Naive thymus-derived CD4-positive, alpha-beta T cell (primary cell): ENCODE data around the gene FASLG. TPM values are rescaled to one million over a fixed set of nuclear protein-coding genes. Genes with fewer than 3 reads are reported as not detected.

ENCODE experiments used
- ATAC-seq: fragments of 150-1000 bp; cut with Tn5 transposase; 2 replicates; pipeline ENCODE4 v1.10.0; 2021; ENCODE audit warnings: mild to moderate bottlenecking, moderate library complexity
- CTCF ChIA-PET: fragments of 350-600 bp; sonication (Branson Sonifier 250); formaldehyde crosslinking; loops from one replicate; lab custom pipeline; 2021; ENCODE audit warnings: antibody characterized with exemption; lab: Charles Lee
- POLR2A ChIA-PET: fragments of 350-600 bp; sonication (Branson Sonifier 250); formaldehyde crosslinking; loops from one replicate; lab custom pipeline; 2021; ENCODE audit warnings: antibody characterized with exemption, inconsistent platforms; lab: Charles Lee
- DNase-seq, 9 donors: peaks; one replicate each; pipeline versions ENCODE4 v3.0.0 to v3.0.0-alpha.2; 2020 to 2022; ENCODE audit warnings: mixed read lengths in 1 of 9
- H3K27ac ChIP-seq: one replicate; pipeline ENCODE4 v1.7.0; 2013; ENCODE audit warnings: mild to moderate bottlenecking, low read depth, low read length, moderate library complexity
- H3K27me3 ChIP-seq, 2 donors: one replicate each; pipeline ENCODE4 v1.7.0; 2013; ENCODE audit warnings: low read length in 2 of 2, mild to moderate bottlenecking in 2 of 2, moderate library complexity in 2 of 2; ENCODE audit not compliant: control insufficient read depth in 2 of 2, insufficient read depth in 2 of 2
- H3K36me3 ChIP-seq, 3 experiments: 1 replicate in 2 of 3; 2 replicates in 1 of 3; pipeline ENCODE4 v1.7.0; 2013; ENCODE audit warnings: low read length in 3 of 3, mild to moderate bottlenecking in 3 of 3, moderate library complexity in 1 of 3; ENCODE audit not compliant: insufficient read depth in 3 of 3, control insufficient read depth in 2 of 3
- H3K4me1 ChIP-seq, 2 donors: one replicate each; pipeline ENCODE4 v1.7.0; 2013; ENCODE audit warnings: low read length in 2 of 2, mild to moderate bottlenecking in 2 of 2, moderate library complexity in 1 of 2; ENCODE audit not compliant: control insufficient read depth in 2 of 2, insufficient read depth in 2 of 2
- H3K4me3 ChIP-seq: 2 replicates; pipeline ENCODE4 v1.7.0; 2013; ENCODE audit warnings: mild to moderate bottlenecking, low read length
- H3K9me3 ChIP-seq, 3 experiments: 1 replicate in 2 of 3; 2 replicates in 1 of 3; pipeline ENCODE4 v1.7.0; 2013; ENCODE audit warnings: low read length in 3 of 3; ENCODE audit not compliant: control insufficient read depth in 2 of 3
- H3K27ac Mint-ChIP-seq, 9 donors: one replicate each; pipeline ENCODE4 v1.8.0; 2020 to 2022; ENCODE audit warnings: mixed read lengths in 9 of 9, mild to moderate bottlenecking in 8 of 9, moderate library complexity in 5 of 9, inconsistent platforms in 2 of 9
- H3K27me3 Mint-ChIP-seq, 5 donors: one replicate each; pipeline ENCODE4 v1.8.0; 2021 to 2022; ENCODE audit warnings: mixed read lengths in 5 of 5, mild to moderate bottlenecking in 1 of 5
- H3K36me3 Mint-ChIP-seq, 5 donors: one replicate each; pipeline ENCODE4 v1.8.0; 2020 to 2022; ENCODE audit warnings: mixed read lengths in 5 of 5, mild to moderate bottlenecking in 3 of 5, inconsistent platforms in 1 of 5
- H3K4me1 Mint-ChIP-seq, 7 donors: one replicate each; pipeline ENCODE4 v1.8.0; 2020 to 2022; ENCODE audit warnings: mixed read lengths in 7 of 7, mild to moderate bottlenecking in 3 of 7, inconsistent platforms in 1 of 7
- H3K4me3 Mint-ChIP-seq, 10 donors: one replicate each; pipeline ENCODE4 v1.8.0; 2020 to 2022; ENCODE audit warnings: mild to moderate bottlenecking in 10 of 10, mixed read lengths in 10 of 10, moderate library complexity in 6 of 10, inconsistent platforms in 2 of 10
- H3K9me3 Mint-ChIP-seq, 11 donors: one replicate each; pipeline ENCODE4 v1.8.0; 2020 to 2022; ENCODE audit warnings: mixed read lengths in 11 of 11, mild to moderate bottlenecking in 4 of 11, inconsistent platforms in 1 of 11, moderate library complexity in 1 of 11
- intact Hi-C, 2 donors: fragments of 100-400 bp; cut with micrococcal nuclease; formaldehyde crosslinking; loops; one replicate each; pipeline ENCODE4 v1.15.1; 2023
- polyA plus RNA-seq, 2 donors: library from polyadenylated mRNA; unstranded; fragments of 300-500 nt; fragmentation: Illumina TruSeq; gene quantifications; one replicate each; pipeline ENCODE4 v1.2.3, GENCODE V29; 2021
- total RNA-seq, 6 experiments: library from RNA in 5 of 6; stranded (reverse) in 5 of 6; gene quantifications; 1 replicate in 5 of 6; 2 replicates in 1 of 6; pipeline ENCODE4 v1.2.3 and lab custom pipeline; 2021 to 2026

The FASLG gene, protein sequence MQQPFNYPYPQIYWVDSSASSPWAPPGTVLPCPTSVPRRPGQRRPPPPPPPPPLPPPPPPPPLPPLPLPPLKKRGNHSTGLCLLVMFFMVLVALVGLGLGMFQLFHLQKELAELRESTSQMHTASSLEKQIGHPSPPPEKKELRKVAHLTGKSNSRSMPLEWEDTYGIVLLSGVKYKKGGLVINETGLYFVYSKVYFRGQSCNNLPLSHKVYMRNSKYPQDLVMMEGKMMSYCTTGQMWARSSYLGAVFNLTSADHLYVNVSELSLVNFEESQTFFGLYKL
- total RNA-seq = 1 to 10 TPM in 2 of 5 experiments, under 1 TPM in 2, not detected in 1; 0.24 to 5.6 (median 1.9) TPM
- polyA plus RNA-seq = not detected
- not detected for total RNA-seq (lab: John Stamatoyannopoulos, UW)

DNA sequence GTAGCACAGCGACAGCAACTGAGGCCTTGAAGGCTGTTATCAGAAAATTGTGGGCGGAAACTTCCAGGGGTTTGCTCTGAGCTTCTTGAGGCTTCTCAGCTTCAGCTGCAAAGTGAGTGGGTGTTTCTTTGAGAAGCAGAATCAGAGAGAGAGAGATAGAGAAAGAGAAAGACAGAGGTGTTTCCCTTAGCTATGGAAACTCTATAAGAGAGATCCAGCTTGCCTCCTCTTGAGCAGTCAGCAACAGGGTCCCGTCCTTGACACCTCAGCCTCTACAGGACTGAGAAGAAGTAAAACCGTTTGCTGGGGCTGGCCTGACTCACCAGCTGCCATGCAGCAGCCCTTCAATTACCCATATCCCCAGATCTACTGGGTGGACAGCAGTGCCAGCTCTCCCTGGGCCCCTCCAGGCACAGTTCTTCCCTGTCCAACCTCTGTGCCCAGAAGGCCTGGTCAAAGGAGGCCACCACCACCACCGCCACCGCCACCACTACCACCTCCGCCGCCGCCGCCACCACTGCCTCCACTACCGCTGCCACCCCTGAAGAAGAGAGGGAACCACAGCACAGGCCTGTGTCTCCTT is at the start of gene FASLG:
TSS of gene FASLG (plus strand) at position 233 of the 583 bp plus-strand sequence. CDS start at position 332, 99 bp downstream.
- intact Hi-C loops = no loop called here
- ATAC-seq = peak; percentile 48
- H3K4me1 ChIP-seq = peaks cover 29 to 49% of the 10 kb centered on the region in 2 donors
- H3K27ac Mint-ChIP-seq = peak within 1 kb of the TSS in 8 of 9 donors; percentile 30 to 88 (median 74)
- peaks cover 0 to 12% (median 0%) of the 10 kb centered on the region in 5 donors for H3K36me3 Mint-ChIP-seq
- H3K9me3 Mint-ChIP-seq = peaks cover 0 to 8% (median 0%) of the 10 kb centered on the region in 11 donors
- CTCF ChIA-PET = interaction anchor here (1.1 kb wide), 1 partner anchor 49 kb away, joined by 5 read pairs; no protein-coding TSS in a partner anchor
- peak within 1 kb of the TSS; percentile 47 for H3K4me3 ChIP-seq
- H3K4me1 Mint-ChIP-seq = peaks cover 40 to 77% (median 61%) of the 10 kb centered on the region in 7 donors
- H3K27me3 ChIP-seq = no peaks in the 10 kb centered on the region
- H3K4me3 Mint-ChIP-seq = peak within 1 kb of the TSS; percentile 60 to 85 (median 72)
- H3K27ac ChIP-seq = no peak within 1 kb of the TSS
- H3K27me3 Mint-ChIP-seq = peaks cover 0 to 20% (median 0%) of the 10 kb centered on the region in 5 donors
- DNase-seq = peak in 3 of 9 donors; percentile 27 to 65 (median 37)
- no peaks in the 10 kb centered on the region for H3K36me3 ChIP-seq
- POLR2A ChIA-PET = interaction anchor here (0.6 to 1.1 kb wide), 9 partner anchors 8 to 1062 kb away, joined by 3 to 11 read pairs (median 3); partner anchors contain the start of gene METTL13
- no peaks in the 10 kb centered on the region for H3K9me3 ChIP-seq

DNA sequence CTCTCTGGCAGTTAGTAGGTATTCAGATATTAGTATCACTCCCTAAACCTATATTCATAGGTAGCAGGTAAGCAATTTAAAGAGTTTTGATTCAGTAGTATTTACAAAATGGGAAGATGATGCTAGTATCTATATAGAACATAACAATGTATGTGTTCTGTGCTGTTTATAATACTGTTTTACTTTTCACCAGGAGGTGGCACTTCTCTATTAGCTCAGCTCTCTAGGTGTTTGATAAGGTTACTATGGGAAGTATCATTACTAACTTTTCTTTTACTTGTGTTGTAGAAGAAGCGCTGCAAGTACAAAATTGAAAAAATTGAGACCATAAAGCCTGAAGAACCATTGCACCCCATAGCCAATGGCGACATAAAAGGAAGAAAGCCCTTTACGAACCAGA is 49.4 kb upstream of the FASLG start:
- intact Hi-C loops = loop anchor here (1.0 to 10.0 kb wide), 8 partner anchors 30 to 605 kb away; no protein-coding TSS in a partner anchor
- Histone ChIP-seq H3K27me3 (no peaks in the 10 kb centered on the region), H3K4me1 (no peaks in the 10 kb centered on the region), H3K4me3 (no peak overlapping the region), H3K27ac (no peak overlapping the region), H3K9me3 (no peaks in the 10 kb centered on the region), H3K36me3 (peaks cover 0 to 28% (median 7%) of the 10 kb centered on the region in 3 experiments)
- peaks cover 0 to 2% (median 0%) of the 10 kb centered on the region in 11 donors for H3K9me3 Mint-ChIP-seq
- H3K36me3 Mint-ChIP-seq = peaks cover 5 to 31% (median 21%) of the 10 kb centered on the region in 5 donors
- peak; percentile 75 for ATAC-seq
- ChIA-PET POLR2A (interaction anchor here (0.8 kb wide), 1 partner anchor 110 kb away, joined by 3 read pairs; no protein-coding TSS in a partner anchor), CTCF (interaction anchor here (0.5 to 6.0 kb wide), 18 partner anchors 22 to 1455 kb away, joined by 3 to 95 read pairs (median 3); partner anchors contain the start of gene FASLG)
- H3K27me3 Mint-ChIP-seq = no peaks in the 10 kb centered on the region
- peaks cover 0 to 15% (median 6%) of the 10 kb centered on the region in 7 donors for H3K4me1 Mint-ChIP-seq
- no peak overlapping the region for H3K4me3 Mint-ChIP-seq
- peak overlapping the region in 3 of 9 donors; percentile 1 to 25 (median 7) for H3K27ac Mint-ChIP-seq
- DNase-seq = peak in 6 of 9 donors; percentile 21 to 53 (median 38)

DNA sequence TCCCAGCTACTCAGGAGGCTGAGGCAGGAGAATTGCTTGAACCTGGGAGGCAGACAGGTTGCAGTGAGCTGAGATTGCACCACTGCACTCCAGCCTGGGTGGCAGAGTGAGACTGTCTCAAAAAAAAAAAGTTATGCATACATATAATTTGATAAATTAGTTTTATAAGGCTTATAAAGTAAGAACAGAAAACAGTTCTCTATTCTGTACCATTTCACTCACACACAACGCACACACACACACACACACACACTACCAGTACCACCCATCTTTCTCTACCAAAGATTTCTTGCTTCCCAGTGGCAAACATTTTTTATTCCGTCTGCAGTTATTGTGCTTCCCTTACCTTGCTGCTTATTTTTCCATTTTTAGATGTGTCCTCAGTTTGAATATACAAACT is 46.4 kb upstream of the FASLG start:
- H3K27me3 ChIP-seq = no peaks in the 10 kb centered on the region
- ChIA-PET CTCF (no interaction called here), POLR2A (no interaction called here)
- Mint-ChIP-seq H3K9me3 (peaks cover 1 to 24% (median 19%) of the 10 kb centered on the region in 11 donors), H3K4me1 (peaks cover 0 to 11% (median 6%) of the 10 kb centered on the region in 7 donors), H3K27ac (peak overlapping the region in 1 of 9 donors; percentile 8), H3K4me3 (no peak overlapping the region), H3K36me3 (peaks cover 24 to 39% (median 36%) of the 10 kb centered on the region in 5 donors), H3K27me3 (no peaks in the 10 kb centered on the region)
- ATAC-seq (no peak), DNase-seq (no peak)
- H3K4me3 ChIP-seq = no peak overlapping the region
- H3K27ac ChIP-seq = no peak overlapping the region
- no peaks in the 10 kb centered on the region for H3K4me1 ChIP-seq
- peaks cover 0 to 28% (median 7%) of the 10 kb centered on the region in 3 experiments for H3K36me3 ChIP-seq
- intact Hi-C loops = no loop called here
- H3K9me3 ChIP-seq = peaks cover 0 to 5% (median 0%) of the 10 kb centered on the region in 3 experiments

DNA sequence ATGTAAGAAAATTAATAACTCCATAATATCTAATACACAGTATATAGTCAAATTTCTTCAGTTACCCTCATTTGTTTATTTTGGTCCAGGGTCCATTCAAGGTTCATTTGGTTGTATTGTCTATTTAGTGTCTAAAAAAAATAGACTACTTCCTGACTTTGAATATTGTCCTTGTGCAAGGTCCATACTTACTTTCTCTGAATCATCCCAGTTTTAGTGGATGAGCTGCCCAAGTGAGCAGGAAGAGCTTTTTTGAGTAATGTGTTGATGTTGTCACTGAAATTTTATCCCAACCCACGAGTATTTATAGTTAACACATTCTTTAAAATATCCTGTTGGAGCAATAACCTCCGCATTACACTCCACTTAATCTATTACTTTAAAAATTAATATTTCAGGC is 45.6 kb upstream of the FASLG start:
- H3K27me3 ChIP-seq = no peaks in the 10 kb centered on the region
- H3K36me3 Mint-ChIP-seq = peaks cover 28 to 41% (median 39%) of the 10 kb centered on the region in 5 donors
- no peak overlapping the region for H3K27ac ChIP-seq
- intact Hi-C loops = no loop called here
- H3K4me3 ChIP-seq = no peak overlapping the region
- no peak overlapping the region for H3K4me3 Mint-ChIP-seq
- H3K27ac Mint-ChIP-seq = no peak overlapping the region
- POLR2A ChIA-PET = no interaction called here
- DNase-seq = no peak
- H3K4me1 ChIP-seq = no peaks in the 10 kb centered on the region
- CTCF ChIA-PET = no interaction called here
- H3K36me3 ChIP-seq = peaks cover 0 to 28% (median 7%) of the 10 kb centered on the region in 3 experiments
- peaks cover 0 to 5% (median 0%) of the 10 kb centered on the region in 3 experiments for H3K9me3 ChIP-seq
- peaks cover 0 to 2% (median 0%) of the 10 kb centered on the region in 5 donors for H3K27me3 Mint-ChIP-seq
- peaks cover 2 to 32% (median 23%) of the 10 kb centered on the region in 11 donors for H3K9me3 Mint-ChIP-seq
- H3K4me1 Mint-ChIP-seq = peaks cover 0 to 11% (median 6%) of the 10 kb centered on the region in 7 donors
- ATAC-seq = no peak

DNA sequence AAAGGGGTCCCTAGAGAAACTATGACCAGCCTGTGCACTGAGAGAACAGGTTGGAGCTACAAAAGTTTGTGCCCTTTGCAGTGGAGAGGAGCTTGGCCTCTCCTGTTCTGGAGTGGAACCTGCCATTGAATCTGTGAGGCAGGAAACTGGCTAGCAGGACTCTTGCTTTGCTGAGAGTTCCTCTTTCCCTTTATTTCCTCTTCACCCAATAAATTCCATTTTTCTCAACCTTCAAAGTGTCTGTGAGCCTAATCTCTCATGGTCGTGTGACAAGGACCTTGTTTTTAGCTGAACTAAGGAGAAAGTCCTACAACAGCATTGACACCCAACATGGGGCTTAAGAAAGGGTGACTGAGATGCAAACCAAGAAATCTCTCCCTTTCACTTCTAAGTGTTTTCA is 42.7 kb upstream of the FASLG start:
- Mint-ChIP-seq H3K36me3 (peaks cover 26 to 34% (median 33%) of the 10 kb centered on the region in 5 donors), H3K27me3 (peaks cover 0 to 2% (median 0%) of the 10 kb centered on the region in 5 donors), H3K9me3 (peaks cover 6 to 61% (median 32%) of the 10 kb centered on the region in 11 donors), H3K4me3 (no peak overlapping the region), H3K4me1 (no peaks in the 10 kb centered on the region), H3K27ac (peak overlapping the region in 1 of 9 donors; percentile 5)
- peaks cover 0 to 15% (median 3%) of the 10 kb centered on the region in 3 experiments for H3K9me3 ChIP-seq
- intact Hi-C loops = no loop called here
- H3K36me3 ChIP-seq = peaks cover 0 to 7% (median 0%) of the 10 kb centered on the region in 3 experiments
- no peaks in the 10 kb centered on the region for H3K27me3 ChIP-seq
- ATAC-seq = no peak
- H3K27ac ChIP-seq = no peak overlapping the region
- ChIA-PET CTCF (no interaction called here), POLR2A (no interaction called here)
- H3K4me1 ChIP-seq = no peaks in the 10 kb centered on the region
- DNase-seq = no peak
- H3K4me3 ChIP-seq = no peak overlapping the region

DNA sequence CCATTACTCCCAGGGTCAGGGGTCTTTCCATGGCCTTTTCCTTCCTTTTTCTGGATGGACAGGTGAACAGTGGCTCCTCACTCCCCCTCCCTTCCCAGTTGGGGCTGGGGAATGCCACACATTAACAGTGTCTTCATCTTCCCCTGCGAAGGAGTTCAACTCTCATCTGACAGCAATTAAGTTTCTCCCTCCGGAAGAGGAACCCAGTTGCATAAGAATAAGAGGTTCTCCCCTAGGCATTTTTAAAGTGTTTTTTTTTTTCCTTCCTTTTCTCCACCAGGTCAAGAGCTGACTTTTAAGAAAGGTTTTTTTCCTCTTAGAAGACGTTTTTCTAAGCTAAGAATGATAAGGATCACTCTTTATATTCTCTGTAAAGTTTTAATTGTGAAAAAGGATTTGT is 42.3 kb upstream of the FASLG start:
- no peak overlapping the region for H3K27ac ChIP-seq
- ATAC-seq (no peak), DNase-seq (no peak)
- no peak overlapping the region for H3K4me3 ChIP-seq
- Mint-ChIP-seq H3K4me3 (no peak overlapping the region), H3K4me1 (no peaks in the 10 kb centered on the region), H3K27ac (no peak overlapping the region), H3K9me3 (peaks cover 6 to 66% (median 33%) of the 10 kb centered on the region in 11 donors), H3K36me3 (peaks cover 26 to 34% (median 30%) of the 10 kb centered on the region in 5 donors), H3K27me3 (peaks cover 0 to 2% (median 0%) of the 10 kb centered on the region in 5 donors)
- CTCF ChIA-PET = no interaction called here
- intact Hi-C loops = no loop called here
- no peaks in the 10 kb centered on the region for H3K4me1 ChIP-seq
- POLR2A ChIA-PET = no interaction called here
- peaks cover 0 to 3% (median 0%) of the 10 kb centered on the region in 3 experiments for H3K36me3 ChIP-seq
- no peaks in the 10 kb centered on the region for H3K27me3 ChIP-seq
- peaks cover 0 to 15% (median 3%) of the 10 kb centered on the region in 3 experiments for H3K9me3 ChIP-seq
